Retinal pigment epithelial cell (primary cell): ENCODE results near the gene TRIM72.
"Not testable (repeated sequence)": the region's sequence is repeated elsewhere in the genome, so short reads cannot be mapped to it uniquely, and the experiment has no call there.

Experiments
- DNase-seq: peaks from one replicate; pipeline ENCODE4 v3.0.0-alpha.2; 2010; ENCODE audit warnings: low read depth
- H3K4me3 ChIP-seq: 2 replicates; pipeline ENCODE4 v1.5.1; 2011; ENCODE audit warnings: mild to moderate bottlenecking, low read length, control low read depth, moderate library complexity
- CTCF ChIP-seq: conservative IDR thresholded peaks from 2 replicates; pipeline ENCODE4 v1.5.1; 2011; ENCODE audit warnings: low read depth, low read length, control low read depth, inconsistent platforms

TRIM72 gene

GRCh38 chr16:31229501-31229900 lies 15.6 kb downstream of the TRIM72 start:
- no peak for DNase-seq
- H3K4me3 ChIP-seq: no peak overlapping the region
- TF ChIP-seq CTCF: no peak

- DNase-seq: no peak
- no peak for TF ChIP-seq CTCF
Observed at GRCh38 chr16:31238041-31238440, 24.1 kb downstream of the TRIM72 start.

GRCh38 chr16:31242206-31242605 lies 28.3 kb downstream of the TRIM72 start:
- TF ChIP-seq CTCF: no peak
- H3K4me3 ChIP-seq: no peak overlapping the region
- no peak for DNase-seq

More at GRCh38 chr16:31238041-31238440, 24.1 kb downstream of the TRIM72 start:
- no peak overlapping the region for H3K4me3 ChIP-seq

- DNase-seq: no peak
- H3K4me3 ChIP-seq: no peak overlapping the region
- no peak for TF ChIP-seq CTCF
Observed at GRCh38 chr16:31243734-31244670, 30.1 kb downstream of the TRIM72 start.

- DNase-seq, H3K4me3 ChIP-seq: not testable (repeated sequence)
Observed at GRCh38 chr16:31245598-31245997, 31.7 kb downstream of the TRIM72 start.

- no peak overlapping the region for H3K4me3 ChIP-seq
- DNase-seq: no peak
- TF ChIP-seq CTCF: no peak
Observed at GRCh38 chr16:31246296-31246695, 32.4 kb downstream of the TRIM72 start.

- DNase-seq: no peak
- no peak for TF ChIP-seq CTCF
- no peak overlapping the region for H3K4me3 ChIP-seq
Observed at GRCh38 chr16:31248344-31248743, 34.4 kb downstream of the TRIM72 start.
